GM23338 (cell line): Measurements from ENCODE around the gene ALOX5AP. TPM values are rescaled to one million over a fixed set of nuclear protein-coding genes. Genes with fewer than 3 reads are reported as not detected.

ENCODE experiments used
- ATAC-seq: fragments of 200-7000 bp; cut with Tn5 transposase; 3 replicates; pipeline ENCODE4 v1.9.1; 2020
- DNase-seq: peaks from one replicate; pipeline ENCODE4 v3.0.0-alpha.2; 2015; ENCODE audit warnings: low spot score
- H2AFZ ChIP-seq: fragments of 200-600 bp; sonication (generic); 2 replicates; pipeline ENCODE4 v1.8.0; 2016; ENCODE audit warnings: antibody characterized with exemption, mild to moderate bottlenecking, moderate library complexity
- H3F3A ChIP-seq: fragments of 200-600 bp; sonication (generic); replicated peaks from 2 replicates; pipeline ENCODE4 v1.8.0; 2017; ENCODE audit warnings: antibody characterized with exemption, mixed run types, low read depth
- H3K27ac ChIP-seq: fragments of 200-600 bp; sonication (generic); 2 replicates; pipeline ENCODE4 v1.6.1; 2016; ENCODE audit warnings: low read depth
- H3K27me3 ChIP-seq: fragments of 200-600 bp; sonication (generic); 2 replicates; pipeline ENCODE4 v1.8.0; 2016; ENCODE audit warnings: mild to moderate bottlenecking, mixed run types, moderate library complexity; ENCODE audit not compliant: insufficient read depth
- H3K36me3 ChIP-seq: fragments of 200-600 bp; sonication (generic); 2 replicates; pipeline ENCODE4 v1.8.0; 2016; ENCODE audit warnings: mild to moderate bottlenecking; ENCODE audit not compliant: insufficient read depth
- H3K4me1 ChIP-seq: fragments of 200-600 bp; sonication (generic); 2 replicates; pipeline ENCODE4 v1.8.0; 2016; ENCODE audit warnings: mild to moderate bottlenecking, moderate library complexity; ENCODE audit not compliant: insufficient read depth
- H3K4me2 ChIP-seq: fragments of 200-600 bp; sonication (generic); 2 replicates; pipeline ENCODE4 v1.7.1; 2017; ENCODE audit warnings: mixed run types
- H3K4me3 ChIP-seq: fragments of 200-600 bp; sonication (generic); 2 replicates; pipeline ENCODE4 v1.6.1; 2016; ENCODE audit warnings: mixed run types
- H3K79me2 ChIP-seq: fragments of 200-600 bp; sonication (generic); replicated peaks from 2 replicates; pipeline ENCODE4 v1.8.0; 2017; ENCODE audit warnings: mild to moderate bottlenecking; ENCODE audit not compliant: insufficient read depth
- H3K9me2 ChIP-seq: fragments of 200-600 bp; sonication (generic); 2 replicates; pipeline ENCODE4 v1.8.0; 2017; ENCODE audit not compliant: insufficient read depth
- H4K20me1 ChIP-seq: fragments of 200-600 bp; sonication (generic); replicated peaks from 2 replicates; pipeline ENCODE4 v1.8.0; 2017; ENCODE audit warnings: mild to moderate bottlenecking; ENCODE audit not compliant: insufficient read depth
- H3K27ac Mint-ChIP-seq: 2 replicates; pipeline ENCODE4 v1.8.0; 2020; ENCODE audit warnings: inconsistent platforms, mild to moderate bottlenecking, moderate library complexity, mixed read lengths
- H3K27me3 Mint-ChIP-seq: 3 replicates; pipeline ENCODE4 v1.8.0; 2022; ENCODE audit warnings: low read depth, mild to moderate bottlenecking, moderate library complexity, mixed read lengths, inconsistent platforms; ENCODE audit not compliant: insufficient read depth, poor library complexity
- H3K36me3 Mint-ChIP-seq: 3 replicates; pipeline ENCODE4 v1.8.0; 2021; ENCODE audit warnings: low read depth, mild to moderate bottlenecking, inconsistent platforms, moderate library complexity, mixed read lengths
- H3K4me1 Mint-ChIP-seq: 3 replicates; pipeline ENCODE4 v1.8.0; 2020; ENCODE audit warnings: mild to moderate bottlenecking, inconsistent platforms, mixed read lengths
- H3K4me3 Mint-ChIP-seq: 3 replicates; pipeline ENCODE4 v1.8.0; 2021; ENCODE audit warnings: moderate library complexity, mild to moderate bottlenecking, inconsistent platforms, mixed read lengths
- H3K9me3 Mint-ChIP-seq: 3 replicates; pipeline ENCODE4 v1.8.0; 2020; ENCODE audit warnings: moderate library complexity, mild to moderate bottlenecking, inconsistent platforms, mixed read lengths
- CREB1 ChIP-seq: fragments of 250-450 bp; sonication (Bioruptor Pico); IDR thresholded peaks from 2 replicates; pipeline ENCODE4 v1.5.0; 2020; ENCODE audit warnings: low read depth, mild to moderate bottlenecking, moderate library complexity
- EZH2 ChIP-seq: fragments of 200-600 bp; sonication (generic); IDR thresholded peaks from one replicate; pipeline ENCODE4 v1.8.0; 2017; ENCODE audit warnings: antibody characterized with exemption, mild to moderate bottlenecking, low read depth; ENCODE audit not compliant: unreplicated experiment
- EZH2phosphoT487 ChIP-seq: fragments of 200-600 bp; sonication (generic); IDR thresholded peaks from one replicate; pipeline ENCODE4 v1.8.1; 2018; ENCODE audit warnings: antibody characterized with exemption; ENCODE audit not compliant: unreplicated experiment
- JUNB ChIP-seq: IDR thresholded peaks from one replicate; pipeline ENCODE4 v1.6.1; 2016; ENCODE audit warnings: antibody characterized with exemption; ENCODE audit not compliant: unreplicated experiment
- NANOG ChIP-seq: IDR thresholded peaks from 2 replicates; pipeline ENCODE4 v1.6.1; 2016; ENCODE audit warnings: antibody characterized with exemption, borderline replicate concordance
- POLR2AphosphoS5 ChIP-seq: IDR thresholded peaks from 2 replicates; pipeline ENCODE4 v1.6.1; 2016; ENCODE audit warnings: antibody characterized with exemption, low read depth
- STAT1 ChIP-seq: IDR thresholded peaks from one replicate; pipeline ENCODE4 v1.6.1; 2016; ENCODE audit warnings: antibody characterized with exemption; ENCODE audit not compliant: unreplicated experiment
- ZNF114 ChIP-seq: fragments of 250-450 bp; sonication (Bioruptor Pico); IDR thresholded peaks from 2 replicates; pipeline ENCODE4 v1.5.0; 2020; ENCODE audit warnings: mild to moderate bottlenecking, moderate library complexity
- ZNF331 ChIP-seq: fragments of 250-450 bp; sonication (Bioruptor Pico); IDR thresholded peaks from 2 replicates; pipeline ENCODE4 v1.5.0; 2020; ENCODE audit warnings: low read depth, mild to moderate bottlenecking, moderate library complexity
- polyA plus RNA-seq: library from polyadenylated mRNA; unstranded; fragments of >200 nt; fragmentation: Nextera tagmentation; extraction: Ambion mirVana; gene quantifications from 2 replicates; pipeline ENCODE4 v1.2.1, GENCODE V29; 2016
- total RNA-seq: library from RNA; depleted of rRNA; stranded (reverse); fragments of >200 nt; shearing (Covaris generic); gene quantifications from 2 replicates; pipeline ENCODE4 v1.2.3, GENCODE V29; 2014
- TF ChIP-seq, protein P1 (sequence below): IDR thresholded peaks from one replicate; pipeline ENCODE4 v1.6.1; 2018; ENCODE audit warnings: antibody characterized with exemption; ENCODE audit not compliant: unreplicated experiment
- TF ChIP-seq, protein P2 (sequence below), 2 experiments: fragments of 200-600 bp in 1 of 2; sonication (generic) in 1 of 2; conservative IDR thresholded peaks; 2 replicates each; pipeline versions ENCODE4 v1.5.1 to v1.6.1; 2016 to 2017; ENCODE audit warnings: antibody characterized with exemption in 2 of 2, low read depth in 2 of 2, mild to moderate bottlenecking in 2 of 2, moderate library complexity in 1 of 2
- TF ChIP-seq, protein P3 (sequence below): fragments of 250-450 bp; sonication (Bioruptor Pico); IDR thresholded peaks from 2 replicates; pipeline ENCODE4 v1.5.0; 2020; ENCODE audit warnings: mild to moderate bottlenecking, moderate library complexity
- TF ChIP-seq, protein P4 (sequence below): IDR thresholded peaks from 2 replicates; pipeline ENCODE4 v1.6.1; 2016; ENCODE audit warnings: antibody characterized with exemption

The ALOX5AP gene
- total and polyA plus RNA-seq, 2 experiments from 2014 or later: 0.23 TPM; not detected in 1

DNA sequence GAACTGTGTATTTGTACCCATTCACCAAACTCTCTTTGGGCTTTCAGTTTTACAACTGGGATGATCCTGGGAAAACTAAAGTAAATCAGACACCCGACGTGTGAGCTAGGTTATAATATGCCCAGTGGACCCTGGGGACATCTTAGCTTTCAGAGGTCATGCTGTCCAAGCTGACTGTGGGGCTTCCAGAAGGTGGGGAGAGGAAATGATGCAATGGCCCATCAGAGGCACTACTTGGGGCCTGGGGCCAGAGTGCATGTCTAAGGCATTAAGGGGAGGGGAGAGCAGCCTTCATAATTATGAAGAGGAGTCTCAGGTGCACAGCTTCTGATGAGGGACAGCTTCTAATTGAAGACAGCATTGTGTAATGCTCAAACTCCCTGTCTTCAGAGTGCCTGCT, 30.9 kb downstream of the ALOX5AP start (continued):
- TF ChIP-seq, protein P1, sequence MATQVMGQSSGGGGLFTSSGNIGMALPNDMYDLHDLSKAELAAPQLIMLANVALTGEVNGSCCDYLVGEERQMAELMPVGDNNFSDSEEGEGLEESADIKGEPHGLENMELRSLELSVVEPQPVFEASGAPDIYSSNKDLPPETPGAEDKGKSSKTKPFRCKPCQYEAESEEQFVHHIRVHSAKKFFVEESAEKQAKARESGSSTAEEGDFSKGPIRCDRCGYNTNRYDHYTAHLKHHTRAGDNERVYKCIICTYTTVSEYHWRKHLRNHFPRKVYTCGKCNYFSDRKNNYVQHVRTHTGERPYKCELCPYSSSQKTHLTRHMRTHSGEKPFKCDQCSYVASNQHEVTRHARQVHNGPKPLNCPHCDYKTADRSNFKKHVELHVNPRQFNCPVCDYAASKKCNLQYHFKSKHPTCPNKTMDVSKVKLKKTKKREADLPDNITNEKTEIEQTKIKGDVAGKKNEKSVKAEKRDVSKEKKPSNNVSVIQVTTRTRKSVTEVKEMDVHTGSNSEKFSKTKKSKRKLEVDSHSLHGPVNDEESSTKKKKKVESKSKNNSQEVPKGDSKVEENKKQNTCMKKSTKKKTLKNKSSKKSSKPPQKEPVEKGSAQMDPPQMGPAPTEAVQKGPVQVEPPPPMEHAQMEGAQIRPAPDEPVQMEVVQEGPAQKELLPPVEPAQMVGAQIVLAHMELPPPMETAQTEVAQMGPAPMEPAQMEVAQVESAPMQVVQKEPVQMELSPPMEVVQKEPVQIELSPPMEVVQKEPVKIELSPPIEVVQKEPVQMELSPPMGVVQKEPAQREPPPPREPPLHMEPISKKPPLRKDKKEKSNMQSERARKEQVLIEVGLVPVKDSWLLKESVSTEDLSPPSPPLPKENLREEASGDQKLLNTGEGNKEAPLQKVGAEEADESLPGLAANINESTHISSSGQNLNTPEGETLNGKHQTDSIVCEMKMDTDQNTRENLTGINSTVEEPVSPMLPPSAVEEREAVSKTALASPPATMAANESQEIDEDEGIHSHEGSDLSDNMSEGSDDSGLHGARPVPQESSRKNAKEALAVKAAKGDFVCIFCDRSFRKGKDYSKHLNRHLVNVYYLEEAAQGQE: no peak
- no peak for TF ChIP-seq POLR2AphosphoS5

DNA sequence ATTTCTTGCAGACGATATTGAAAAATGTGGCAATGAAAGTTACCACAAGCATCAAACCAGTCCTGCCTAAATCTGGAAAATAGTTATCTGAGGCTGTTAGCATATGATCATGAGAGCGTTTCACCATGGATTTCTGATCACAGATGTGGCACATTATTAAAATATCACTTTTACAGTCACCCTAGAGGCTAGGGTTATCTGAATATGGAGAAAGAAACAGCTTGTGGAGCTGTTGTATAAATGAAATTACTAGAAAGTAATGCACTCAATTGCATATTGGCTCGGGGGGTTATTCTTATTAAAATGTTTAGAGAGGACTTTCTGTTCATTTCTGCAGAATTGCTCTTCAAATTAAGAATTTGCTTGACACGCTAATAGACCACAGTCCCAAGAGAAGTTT, 35.6 kb downstream of the ALOX5AP start:
- H3K36me3 ChIP-seq: no peaks in the 10 kb centered on the region
- H4K20me1 ChIP-seq: no peaks in the 10 kb centered on the region
- no peak overlapping the region for H3K4me2 ChIP-seq
- peaks cover 6% of the 10 kb centered on the region; the same call in 2 of the 3 replicates for H3K4me1 Mint-ChIP-seq
- no peaks in the 10 kb centered on the region for H3F3A ChIP-seq
- H3K9me2 ChIP-seq: no peaks in the 10 kb centered on the region
- H3K4me3 ChIP-seq: no peak overlapping the region
- H3K27me3 ChIP-seq: no peaks in the 10 kb centered on the region
- no peak for DNase-seq
- no peak overlapping the region for H3K4me3 Mint-ChIP-seq
- H3K9me3 Mint-ChIP-seq: peaks cover 2% of the 10 kb centered on the region; the same call in 1 of the 3 replicates
- no peaks in the 10 kb centered on the region for H3K4me1 ChIP-seq
- H3K36me3 Mint-ChIP-seq: no peaks in the 10 kb centered on the region
- no peak overlapping the region for H3K27ac ChIP-seq
- H2AFZ ChIP-seq: no peak overlapping the region
- no peaks in the 10 kb centered on the region for H3K79me2 ChIP-seq
- H3K27me3 Mint-ChIP-seq: peaks cover 1% of the 10 kb centered on the region
- ATAC-seq: no peak
- H3K27ac Mint-ChIP-seq: no peak overlapping the region
- TF ChIP-seq, protein P2, sequence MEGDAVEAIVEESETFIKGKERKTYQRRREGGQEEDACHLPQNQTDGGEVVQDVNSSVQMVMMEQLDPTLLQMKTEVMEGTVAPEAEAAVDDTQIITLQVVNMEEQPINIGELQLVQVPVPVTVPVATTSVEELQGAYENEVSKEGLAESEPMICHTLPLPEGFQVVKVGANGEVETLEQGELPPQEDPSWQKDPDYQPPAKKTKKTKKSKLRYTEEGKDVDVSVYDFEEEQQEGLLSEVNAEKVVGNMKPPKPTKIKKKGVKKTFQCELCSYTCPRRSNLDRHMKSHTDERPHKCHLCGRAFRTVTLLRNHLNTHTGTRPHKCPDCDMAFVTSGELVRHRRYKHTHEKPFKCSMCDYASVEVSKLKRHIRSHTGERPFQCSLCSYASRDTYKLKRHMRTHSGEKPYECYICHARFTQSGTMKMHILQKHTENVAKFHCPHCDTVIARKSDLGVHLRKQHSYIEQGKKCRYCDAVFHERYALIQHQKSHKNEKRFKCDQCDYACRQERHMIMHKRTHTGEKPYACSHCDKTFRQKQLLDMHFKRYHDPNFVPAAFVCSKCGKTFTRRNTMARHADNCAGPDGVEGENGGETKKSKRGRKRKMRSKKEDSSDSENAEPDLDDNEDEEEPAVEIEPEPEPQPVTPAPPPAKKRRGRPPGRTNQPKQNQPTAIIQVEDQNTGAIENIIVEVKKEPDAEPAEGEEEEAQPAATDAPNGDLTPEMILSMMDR (conservative IDR thresholded peaks at IDR 0.05; ENCODE audit: low read depth in 2 of 2): no peak
- TF ChIP-seq, protein P3, sequence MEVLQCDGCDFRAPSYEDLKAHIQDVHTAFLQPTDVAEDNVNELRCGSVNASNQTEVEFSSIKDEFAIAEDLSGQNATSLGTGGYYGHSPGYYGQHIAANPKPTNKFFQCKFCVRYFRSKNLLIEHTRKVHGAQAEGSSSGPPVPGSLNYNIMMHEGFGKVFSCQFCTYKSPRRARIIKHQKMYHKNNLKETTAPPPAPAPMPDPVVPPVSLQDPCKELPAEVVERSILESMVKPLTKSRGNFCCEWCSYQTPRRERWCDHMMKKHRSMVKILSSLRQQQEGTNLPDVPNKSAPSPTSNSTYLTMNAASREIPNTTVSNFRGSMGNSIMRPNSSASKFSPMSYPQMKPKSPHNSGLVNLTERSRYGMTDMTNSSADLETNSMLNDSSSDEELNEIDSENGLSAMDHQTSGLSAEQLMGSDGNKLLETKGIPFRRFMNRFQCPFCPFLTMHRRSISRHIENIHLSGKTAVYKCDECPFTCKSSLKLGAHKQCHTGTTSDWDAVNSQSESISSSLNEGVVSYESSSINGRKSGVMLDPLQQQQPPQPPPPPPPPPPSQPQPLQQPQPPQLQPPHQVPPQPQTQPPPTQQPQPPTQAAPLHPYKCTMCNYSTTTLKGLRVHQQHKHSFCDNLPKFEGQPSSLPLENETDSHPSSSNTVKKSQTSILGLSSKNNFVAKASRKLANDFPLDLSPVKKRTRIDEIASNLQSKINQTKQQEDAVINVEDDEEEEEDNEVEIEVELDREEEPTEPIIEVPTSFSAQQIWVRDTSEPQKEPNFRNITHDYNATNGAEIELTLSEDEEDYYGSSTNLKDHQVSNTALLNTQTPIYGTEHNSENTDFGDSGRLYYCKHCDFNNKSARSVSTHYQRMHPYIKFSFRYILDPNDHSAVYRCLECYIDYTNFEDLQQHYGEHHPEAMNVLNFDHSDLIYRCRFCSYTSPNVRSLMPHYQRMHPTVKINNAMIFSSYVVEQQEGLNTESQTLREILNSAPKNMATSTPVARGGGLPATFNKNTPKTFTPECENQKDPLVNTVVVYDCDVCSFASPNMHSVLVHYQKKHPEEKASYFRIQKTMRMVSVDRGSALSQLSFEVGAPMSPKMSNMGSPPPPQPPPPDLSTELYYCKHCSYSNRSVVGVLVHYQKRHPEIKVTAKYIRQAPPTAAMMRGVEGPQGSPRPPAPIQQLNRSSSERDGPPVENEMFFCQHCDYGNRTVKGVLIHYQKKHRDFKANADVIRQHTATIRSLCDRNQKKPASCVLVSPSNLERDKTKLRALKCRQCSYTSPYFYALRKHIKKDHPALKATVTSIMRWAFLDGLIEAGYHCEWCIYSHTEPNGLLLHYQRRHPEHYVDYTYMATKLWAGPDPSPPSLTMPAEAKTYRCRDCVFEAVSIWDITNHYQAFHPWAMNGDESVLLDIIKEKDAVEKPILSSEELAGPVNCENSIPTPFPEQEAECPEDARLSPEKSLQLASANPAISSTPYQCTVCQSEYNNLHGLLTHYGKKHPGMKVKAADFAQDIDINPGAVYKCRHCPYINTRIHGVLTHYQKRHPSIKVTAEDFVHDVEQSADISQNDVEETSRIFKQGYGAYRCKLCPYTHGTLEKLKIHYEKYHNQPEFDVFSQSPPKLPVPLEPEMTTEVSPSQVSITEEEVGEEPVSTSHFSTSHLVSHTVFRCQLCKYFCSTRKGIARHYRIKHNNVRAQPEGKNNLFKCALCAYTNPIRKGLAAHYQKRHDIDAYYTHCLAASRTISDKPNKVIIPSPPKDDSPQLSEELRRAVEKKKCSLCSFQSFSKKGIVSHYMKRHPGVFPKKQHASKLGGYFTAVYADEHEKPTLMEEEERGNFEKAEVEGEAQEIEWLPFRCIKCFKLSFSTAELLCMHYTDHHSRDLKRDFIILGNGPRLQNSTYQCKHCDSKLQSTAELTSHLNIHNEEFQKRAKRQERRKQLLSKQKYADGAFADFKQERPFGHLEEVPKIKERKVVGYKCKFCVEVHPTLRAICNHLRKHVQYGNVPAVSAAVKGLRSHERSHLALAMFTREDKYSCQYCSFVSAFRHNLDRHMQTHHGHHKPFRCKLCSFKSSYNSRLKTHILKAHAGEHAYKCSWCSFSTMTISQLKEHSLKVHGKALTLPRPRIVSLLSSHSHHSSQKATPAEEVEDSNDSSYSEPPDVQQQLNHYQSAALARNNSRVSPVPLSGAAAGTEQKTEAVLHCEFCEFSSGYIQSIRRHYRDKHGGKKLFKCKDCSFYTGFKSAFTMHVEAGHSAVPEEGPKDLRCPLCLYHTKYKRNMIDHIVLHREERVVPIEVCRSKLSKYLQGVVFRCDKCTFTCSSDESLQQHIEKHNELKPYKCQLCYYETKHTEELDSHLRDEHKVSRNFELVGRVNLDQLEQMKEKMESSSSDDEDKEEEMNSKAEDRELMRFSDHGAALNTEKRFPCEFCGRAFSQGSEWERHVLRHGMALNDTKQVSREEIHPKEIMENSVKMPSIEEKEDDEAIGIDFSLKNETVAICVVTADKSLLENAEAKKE (CRISPR knock-in tag): no peak
- no peak for TF ChIP-seq STAT1
- TF ChIP-seq, protein P4, sequence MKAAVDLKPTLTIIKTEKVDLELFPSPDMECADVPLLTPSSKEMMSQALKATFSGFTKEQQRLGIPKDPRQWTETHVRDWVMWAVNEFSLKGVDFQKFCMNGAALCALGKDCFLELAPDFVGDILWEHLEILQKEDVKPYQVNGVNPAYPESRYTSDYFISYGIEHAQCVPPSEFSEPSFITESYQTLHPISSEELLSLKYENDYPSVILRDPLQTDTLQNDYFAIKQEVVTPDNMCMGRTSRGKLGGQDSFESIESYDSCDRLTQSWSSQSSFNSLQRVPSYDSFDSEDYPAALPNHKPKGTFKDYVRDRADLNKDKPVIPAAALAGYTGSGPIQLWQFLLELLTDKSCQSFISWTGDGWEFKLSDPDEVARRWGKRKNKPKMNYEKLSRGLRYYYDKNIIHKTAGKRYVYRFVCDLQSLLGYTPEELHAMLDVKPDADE: no peak
- TF ChIP-seq JUNB: no peak
- TF ChIP-seq ZNF114 (CRISPR knock-in tag): no peak
- no peak for TF ChIP-seq CREB1 (CRISPR knock-in tag)
- no peak for TF ChIP-seq EZH2
- TF ChIP-seq EZH2phosphoT487: no peak
- no peak for TF ChIP-seq ZNF331 (CRISPR knock-in tag)
- TF ChIP-seq POLR2AphosphoS5: no peak
- no peak for TF ChIP-seq NANOG
